Spleen (tissue), 11 donors: ENCODE measurements around the gene GPRIN3. TPM values are rescaled to one million over a fixed set of nuclear protein-coding genes. Genes with fewer than 3 reads are reported as not detected.
A peak's percentile ranks its signal among the peaks of the same experiment; 100 is the strongest.
"Not testable (repeated sequence)": the region's sequence is repeated elsewhere in the genome, so short reads cannot be mapped to it uniquely, and the experiment has no call there.

ENCODE experiments used
- DNase-seq: peaks from one replicate; pipeline ENCODE4 v3.0.0-alpha.2; 2020
- H3K27ac ChIP-seq, 8 donors: fragments of 200-600 bp; sonication (generic) in 7 of 8; 1 replicate in 4 of 8; 2 replicates in 4 of 8; pipeline versions ENCODE4 v1.5.0 to v1.8.0; 2016 to 2021; ENCODE audit warnings: inconsistent platforms in 4 of 8, mild to moderate bottlenecking in 4 of 8, moderate library complexity in 1 of 8
- H3K27me3 ChIP-seq, 7 donors: fragments of 200-600 bp; sonication (generic) in 6 of 7; replicated peaks in 1 of 7; 1 replicate in 4 of 7; 2 replicates in 3 of 7; pipeline versions ENCODE4 v1.5.0 to v1.8.0; 2016 to 2021; ENCODE audit warnings: inconsistent platforms in 3 of 7, mild to moderate bottlenecking in 1 of 7
- H3K36me3 ChIP-seq, 6 donors: fragments of 200-600 bp; sonication (generic) in 5 of 6; 1 replicate in 4 of 6; 2 replicates in 2 of 6; pipeline versions ENCODE4 v1.5.0 to v1.8.0; 2016 to 2021; ENCODE audit warnings: inconsistent platforms in 2 of 6
- H3K4me1 ChIP-seq, 6 donors: fragments of 200-600 bp; sonication (generic) in 5 of 6; 1 replicate in 3 of 6; 2 replicates in 3 of 6; pipeline versions ENCODE4 v1.5.0 to v1.8.0; 2016 to 2021; ENCODE audit warnings: inconsistent platforms in 3 of 6
- H3K4me3 ChIP-seq, 8 donors: fragments of 200-600 bp; sonication (generic) in 7 of 8; 1 replicate in 4 of 8; 2 replicates in 4 of 8; pipeline versions ENCODE4 v1.5.0 to v1.8.0; 2016 to 2021; ENCODE audit warnings: inconsistent platforms in 4 of 8, mild to moderate bottlenecking in 4 of 8, moderate library complexity in 2 of 8
- H3K9me3 ChIP-seq, 8 donors: fragments of 200-600 bp; sonication (generic) in 7 of 8; 1 replicate in 4 of 8; 2 replicates in 4 of 8; pipeline versions ENCODE4 v1.5.0 to v1.8.0; 2016 to 2021; ENCODE audit warnings: inconsistent platforms in 4 of 8
- POLR2A ChIP-seq, 3 donors: fragments of 450-650 bp; IDR thresholded peaks; one replicate each; pipeline ENCODE4 v1.5.1; 2017; ENCODE audit warnings: antibody characterized with exemption in 3 of 3, mild to moderate bottlenecking in 1 of 3
- POLR2AphosphoS5 ChIP-seq, 3 donors: sonication (generic); formaldehyde crosslinking; IDR thresholded peaks; one replicate each; pipeline ENCODE4 v1.5.1; 2017; ENCODE audit warnings: antibody characterized with exemption in 3 of 3
- WGBS, 5 donors: extraction: QIAGEN DNeasy Blood & Tissue Kit in 3 of 5; methylation state at CpG; one replicate each; pipeline versions ENCODE4 v1.1.5 to v1.1.7; 2013 to 2018; 5-methylcytosine and 5-hydroxymethylcytosine counted together
- intact Hi-C: fragments of 100-400 bp; cut with DNase I; formaldehyde crosslinking; loops from one replicate; pipeline ENCODE4 v1.15.0; 2023; ENCODE audit warnings: low total_unique reads
- polyA plus RNA-seq, 3 donors: library from polyadenylated mRNA; stranded (reverse); fragments of 200-250 nt; gene quantifications; one replicate each; pipeline ENCODE4 v1.2.1, GENCODE V29; 2013
- total RNA-seq, 7 donors: library from RNA; depleted of rRNA in 3 of 7; stranded (reverse); fragments of >200 nt in 3 of 7; fragmentation: NEBNext Ultra II Directional in 4 of 7; extraction: Animal tissue kit (Norgen Biotek cat#: 25700) in 4 of 7; gene quantifications; one replicate each; pipeline versions ENCODE4 v1.1.0 to v1.2.1, GENCODE V29; 2016 to 2021
- TF ChIP-seq, protein P1 (sequence below), 11 experiments: fragments of 200-600 bp in 7 of 11; fragments of 450-650 bp in 4 of 11; sonication (generic) in 4 of 11; IDR thresholded peaks in 8 of 11; conservative IDR thresholded peaks in 3 of 11; 1 replicate in 7 of 11; 2 replicates in 4 of 11; pipeline versions ENCODE4 v1.4.0 to v1.8.0; 2016 to 2021; ENCODE audit warnings: antibody characterized with exemption in 11 of 11, inconsistent platforms in 4 of 11, mild to moderate bottlenecking in 1 of 11
- donor health status: healthy with polysubstance abuse.
- donor health status: DM: no; HTN: no; CAD: no; lungs with moderate emphysema.
- donor health status: DM: no; HTN: no; CAD: no.
- donor health status: Bipolar disorder and iron deficiency.
- donor health status: healthy.
- donor health status: DM: no; HTN: no; CAD: no.
- donor health status: DM: yes; HTN: yes; CAD: no.

Gene GPRIN3
- total and polyA plus RNA-seq, 10 donors = 1.6 to 40.2 (median 24.8) TPM

DNA sequence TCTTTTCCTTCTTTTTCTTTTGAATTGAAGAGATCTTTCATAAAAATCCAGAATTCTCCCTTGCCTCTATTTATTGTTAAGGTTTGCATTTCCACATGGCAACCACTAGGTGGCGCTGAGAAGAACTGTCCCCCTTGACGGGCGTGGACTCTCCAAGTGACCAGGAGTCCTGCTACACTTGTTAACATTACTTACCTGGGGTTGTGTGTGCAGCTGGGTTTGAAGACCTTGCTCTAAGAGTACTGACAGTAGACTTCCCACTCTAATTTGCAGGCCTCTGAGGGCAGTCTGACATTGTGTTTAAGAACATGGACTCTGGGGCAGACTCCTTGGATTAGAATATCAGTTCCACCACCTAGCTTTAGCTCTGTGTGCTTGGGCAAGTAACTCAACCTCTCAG lies 52.8 kb downstream of the GPRIN3 start:
- H3K36me3 ChIP-seq = peaks cover 0 to 2% (median 0%) of the 10 kb centered on the region in 6 donors
- peaks cover 3 to 52% (median 17%) of the 10 kb centered on the region in 6 donors for H3K4me1 ChIP-seq
- H3K9me3 ChIP-seq = no peaks in the 10 kb centered on the region
- intact Hi-C loops = no loop called here
- TF ChIP-seq POLR2A (IDR thresholded peaks at IDR 0.05) (no peak), POLR2AphosphoS5 (IDR thresholded peaks at IDR 0.05) (no peak)
- TF ChIP-seq, protein P1, sequence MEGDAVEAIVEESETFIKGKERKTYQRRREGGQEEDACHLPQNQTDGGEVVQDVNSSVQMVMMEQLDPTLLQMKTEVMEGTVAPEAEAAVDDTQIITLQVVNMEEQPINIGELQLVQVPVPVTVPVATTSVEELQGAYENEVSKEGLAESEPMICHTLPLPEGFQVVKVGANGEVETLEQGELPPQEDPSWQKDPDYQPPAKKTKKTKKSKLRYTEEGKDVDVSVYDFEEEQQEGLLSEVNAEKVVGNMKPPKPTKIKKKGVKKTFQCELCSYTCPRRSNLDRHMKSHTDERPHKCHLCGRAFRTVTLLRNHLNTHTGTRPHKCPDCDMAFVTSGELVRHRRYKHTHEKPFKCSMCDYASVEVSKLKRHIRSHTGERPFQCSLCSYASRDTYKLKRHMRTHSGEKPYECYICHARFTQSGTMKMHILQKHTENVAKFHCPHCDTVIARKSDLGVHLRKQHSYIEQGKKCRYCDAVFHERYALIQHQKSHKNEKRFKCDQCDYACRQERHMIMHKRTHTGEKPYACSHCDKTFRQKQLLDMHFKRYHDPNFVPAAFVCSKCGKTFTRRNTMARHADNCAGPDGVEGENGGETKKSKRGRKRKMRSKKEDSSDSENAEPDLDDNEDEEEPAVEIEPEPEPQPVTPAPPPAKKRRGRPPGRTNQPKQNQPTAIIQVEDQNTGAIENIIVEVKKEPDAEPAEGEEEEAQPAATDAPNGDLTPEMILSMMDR (IDR thresholded peaks at IDR 0.05 in 8 of 11, conservative IDR thresholded peaks at IDR 0.05 in 3 of 11) = peak; percentile 50 to 82 (median 77)
- H3K4me3 ChIP-seq = no peak overlapping the region
- DNase-seq = no peak
- 7 to 24% (median 12%) methylated on average over 3 of the region's 3 CpGs for WGBS, 5 donors
- no peaks in the 10 kb centered on the region for H3K27me3 ChIP-seq
- H3K27ac ChIP-seq = peak overlapping the region in 4 of 8 donors; percentile 11 to 52 (median 31)

DNA sequence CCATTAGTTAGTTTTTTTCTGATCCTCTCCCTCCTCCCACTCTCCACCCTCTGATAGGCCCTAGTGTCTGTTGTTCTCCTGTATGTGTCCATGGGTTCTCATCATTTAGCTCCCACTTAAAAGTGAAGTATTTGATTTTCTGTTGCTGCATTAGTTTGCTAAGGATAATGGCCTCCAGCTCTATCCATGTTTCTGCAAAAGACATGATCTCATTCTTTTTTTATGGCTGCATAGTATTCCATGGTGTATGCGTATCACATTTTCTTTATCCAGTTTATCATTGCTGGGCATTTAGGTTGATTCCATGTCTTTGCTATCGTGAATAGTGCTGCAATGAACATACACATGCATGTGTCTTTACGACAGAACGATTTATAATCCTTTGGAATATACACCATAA lies 53.3 kb downstream of the GPRIN3 start:
- H3K9me3 ChIP-seq, intact Hi-C loops, H3K27me3 ChIP-seq, H3K4me3 ChIP-seq, DNase-seq, H3K27ac ChIP-seq, H3K36me3 ChIP-seq: not testable (repeated sequence)
- WGBS, 5 donors = 79 to 88% (median 84%) methylated on average over 4 of the region's 4 CpGs
- peaks cover 3 to 47% (median 17%) of the 10 kb centered on the region in 6 donors for H3K4me1 ChIP-seq

DNA sequence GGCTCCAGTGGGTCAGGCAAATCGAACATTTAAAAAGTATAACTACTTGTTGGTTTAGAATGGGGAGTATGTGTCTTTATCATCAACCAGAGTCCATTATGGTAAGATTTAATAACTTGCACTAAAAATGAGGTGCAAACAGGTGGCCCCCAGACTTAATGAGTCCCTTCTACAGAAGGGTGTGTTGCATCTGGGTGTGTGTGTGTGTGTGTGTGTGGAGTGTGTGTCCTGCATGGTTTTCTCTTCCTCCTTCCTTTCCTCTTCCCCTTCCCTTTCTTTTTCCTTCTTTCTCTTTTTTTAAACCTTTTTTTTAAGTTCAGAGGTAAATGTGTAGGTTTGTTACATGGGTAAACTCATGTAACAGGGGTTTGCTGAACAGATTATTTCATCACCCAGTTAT lies 53.7 kb downstream of the GPRIN3 start:
- 96 to 100% (median 100%) methylated on average over 1 of the region's 1 CpG for WGBS, 5 donors

DNA sequence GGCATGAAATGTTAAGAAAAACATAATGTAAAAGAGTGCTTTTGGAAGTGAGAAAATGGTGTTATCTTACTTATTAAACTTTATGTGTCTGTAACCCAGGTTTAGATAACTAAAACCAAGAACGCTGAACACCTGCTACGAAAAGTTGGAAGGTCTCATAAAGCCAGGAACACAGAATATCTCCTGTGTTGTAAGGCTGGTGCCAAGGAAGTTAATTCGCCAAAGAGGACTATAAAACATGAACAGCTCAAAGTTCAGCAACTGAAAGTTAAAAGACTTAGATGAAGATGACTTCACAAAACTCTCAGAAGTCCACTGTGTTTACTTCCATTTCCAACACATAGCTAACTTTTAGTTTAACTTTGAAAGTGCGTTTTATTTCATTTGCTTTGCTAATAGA lies 54.3 kb downstream of the GPRIN3 start:
- no peak overlapping the region for H3K4me3 ChIP-seq
- no peak for DNase-seq
- no peak for TF ChIP-seq POLR2AphosphoS5 (IDR thresholded peaks at IDR 0.05)
- no peak for TF ChIP-seq POLR2A (IDR thresholded peaks at IDR 0.05)
- TF ChIP-seq, protein P1 (IDR thresholded peaks at IDR 0.05 in 8 of 11, conservative IDR thresholded peaks at IDR 0.05 in 3 of 11) = no peak
- peaks cover 3 to 36% (median 12%) of the 10 kb centered on the region in 6 donors for H3K4me1 ChIP-seq
- H3K9me3 ChIP-seq = no peaks in the 10 kb centered on the region
- intact Hi-C loops = no loop called here
- no peak overlapping the region for H3K27ac ChIP-seq
- WGBS, 5 donors = 90 to 98% (median 92%) methylated on average over 4 of the region's 4 CpGs
- H3K27me3 ChIP-seq = no peaks in the 10 kb centered on the region
- H3K36me3 ChIP-seq = peaks cover 0 to 17% (median 11%) of the 10 kb centered on the region in 6 donors

More for the DNA sequence above, 53.7 kb downstream of the GPRIN3 start:
- intact Hi-C loops = no loop called here
- H3K4me3 ChIP-seq = no peak overlapping the region
- peaks cover 0 to 11% (median 7%) of the 10 kb centered on the region in 6 donors for H3K36me3 ChIP-seq
- H3K4me1 ChIP-seq = peaks cover 3 to 42% (median 15%) of the 10 kb centered on the region in 6 donors
- no peaks in the 10 kb centered on the region for H3K9me3 ChIP-seq
- no peaks in the 10 kb centered on the region for H3K27me3 ChIP-seq
- no peak for DNase-seq
- no peak overlapping the region for H3K27ac ChIP-seq
- TF ChIP-seq, protein P1 (IDR thresholded peaks at IDR 0.05 in 8 of 11, conservative IDR thresholded peaks at IDR 0.05 in 3 of 11) = no peak
- TF ChIP-seq POLR2AphosphoS5 (IDR thresholded peaks at IDR 0.05) (no peak), POLR2A (IDR thresholded peaks at IDR 0.05) (no peak)

DNA sequence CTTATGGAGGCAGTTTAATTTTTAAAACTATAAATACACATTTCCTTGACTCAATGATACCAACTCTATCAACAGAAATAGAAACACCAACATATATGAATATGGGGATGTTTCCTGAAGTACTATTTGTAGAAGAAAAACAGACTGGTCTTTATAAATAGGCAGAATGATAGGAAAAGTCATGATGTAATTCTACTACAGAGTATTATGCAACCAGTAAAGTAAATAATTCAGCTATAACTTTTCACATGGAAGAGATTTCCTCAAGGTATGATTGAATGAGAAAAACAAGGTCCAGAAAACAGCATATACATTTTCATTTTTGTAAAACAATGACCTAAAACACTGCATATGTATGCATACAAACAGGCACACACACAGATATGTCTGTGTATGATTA lies 56.2 kb downstream of the GPRIN3 start:
- H3K4me1 ChIP-seq = peaks cover 0 to 17% (median 4%) of the 10 kb centered on the region in 6 donors
- H3K9me3 ChIP-seq = no peaks in the 10 kb centered on the region
- intact Hi-C loops = no loop called here
- TF ChIP-seq, protein P1 (IDR thresholded peaks at IDR 0.05 in 8 of 11, conservative IDR thresholded peaks at IDR 0.05 in 3 of 11) = no peak
- TF ChIP-seq POLR2A (IDR thresholded peaks at IDR 0.05) (no peak), POLR2AphosphoS5 (IDR thresholded peaks at IDR 0.05) (no peak)
- DNase-seq = no peak
- H3K27me3 ChIP-seq = no peaks in the 10 kb centered on the region
- no peak overlapping the region for H3K27ac ChIP-seq
- peaks cover 0 to 27% (median 11%) of the 10 kb centered on the region in 6 donors for H3K36me3 ChIP-seq
- no peak overlapping the region for H3K4me3 ChIP-seq
